AG09319 (cell line): ENCODE data around the gene POU3F1.

Source experiments
- DNase-seq: peaks from one replicate; pipeline ENCODE4 v3.0.0-alpha.2; 2010; ENCODE audit warnings: low read depth; ENCODE audit errors: extremely low read depth
- CTCF ChIP-seq: IDR thresholded peaks from 2 replicates; pipeline ENCODE4 v1.5.1; 2011; ENCODE audit warnings: low read depth, mild to moderate bottlenecking, inconsistent platforms, low read length, moderate library complexity

The POU3F1 gene

GRCh38 chr1:38064197-38064903, 17.8 kb upstream of the POU3F1 start:
- no peak for DNase-seq
- no peak for TF ChIP-seq CTCF

- no peak for DNase-seq
- no peak for TF ChIP-seq CTCF
Observed at GRCh38 chr1:38063616-38064015, 17.0 kb upstream of the POU3F1 start.

- DNase-seq = no peak
- TF ChIP-seq CTCF = no peak
Observed at GRCh38 chr1:38062361-38063288, 16.0 kb upstream of the POU3F1 start.

GRCh38 chr1:38061883-38062328, 15.3 kb upstream of the POU3F1 start:
- DNase-seq = no peak
- no peak for TF ChIP-seq CTCF

GRCh38 chr1:38061290-38061689, 14.7 kb upstream of the POU3F1 start:
- no peak for DNase-seq
- TF ChIP-seq CTCF = no peak

GRCh38 chr1:38060498-38060897, 13.9 kb upstream of the POU3F1 start:
- no peak for DNase-seq
- TF ChIP-seq CTCF = no peak
